ENCODE results near the gene SPATA31C2.
"Not testable (repeated sequence)": the region's sequence is repeated elsewhere in the genome, so short reads cannot be mapped to it uniquely, and the experiment has no call there.

The SPATA31C2 gene

GRCh38 chr9:88138375-88138774 is at the start of gene SPATA31C2:
SPATA31C2 (minus strand) TSS chr9:88138475; CDS start chr9:88138446, 29 bp downstream.
- POLR2A ChIA-PET (ENCODE audit: low non-redundant PET); CTCF ChIA-PET; H3K27ac ChIP-seq; DNase-seq (ENCODE audit: low spot score): not testable (repeated sequence)

DNA sequence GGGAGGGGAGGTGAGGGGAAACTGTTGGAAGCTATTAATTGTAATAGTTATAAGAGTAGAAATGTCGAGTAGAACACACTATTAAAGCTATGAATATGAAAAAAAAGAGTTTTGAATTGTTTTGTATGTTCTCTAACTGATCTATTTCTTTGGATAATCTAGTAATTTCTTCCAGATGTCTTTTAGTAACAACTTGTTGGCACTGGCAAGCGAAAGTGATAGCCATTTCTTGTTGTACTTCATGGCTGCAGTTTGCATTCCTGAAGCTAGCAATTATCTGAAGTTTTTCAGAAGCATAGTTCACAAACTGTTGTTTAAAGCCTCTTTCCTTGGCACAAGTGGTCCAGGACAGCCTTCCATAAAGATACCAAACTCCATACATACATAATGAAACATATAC is 49.4 kb upstream of the SPATA31C2 start:
- DNase-seq (ENCODE audit: low spot score): no peak
- no peak overlapping the region for H3K27ac ChIP-seq
- POLR2A ChIA-PET (ENCODE audit: low non-redundant PET): no interaction called here
- CTCF ChIA-PET: no interaction called here
- TF ChIP-seq CTCF (conservative IDR thresholded peaks at IDR 0.05; ENCODE audit: low read depth): no peak

GRCh38 chr9:88186495-88187110 is 48.3 kb upstream of the SPATA31C2 start:
- ChIA-PET CTCF (no interaction called here), POLR2A (ENCODE audit: low non-redundant PET) (no interaction called here)
- DNase-seq (ENCODE audit: low spot score): no peak
- H3K27ac ChIP-seq: no peak overlapping the region
- no peak for TF ChIP-seq CTCF (conservative IDR thresholded peaks at IDR 0.05; ENCODE audit: low read depth)

DNA sequence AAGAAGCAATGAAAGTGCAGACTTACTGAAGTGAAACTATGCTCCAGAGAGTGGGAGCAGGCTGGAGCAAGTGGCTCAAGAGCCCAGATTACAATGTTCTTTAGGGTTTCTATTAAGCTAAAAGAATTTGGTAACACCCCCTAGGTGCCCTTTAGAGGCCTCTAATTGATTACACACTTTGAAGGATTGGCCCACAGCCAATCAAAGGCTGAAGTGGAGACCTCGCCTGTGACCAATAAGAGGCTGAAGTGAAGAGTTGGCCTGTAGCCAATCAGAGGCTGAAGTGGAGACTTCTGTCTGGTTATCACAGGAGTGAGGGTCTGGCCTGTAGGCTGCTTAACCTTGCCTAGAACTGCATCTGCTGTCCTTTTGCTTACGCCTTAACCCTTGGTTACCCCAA is 46.7 kb upstream of the SPATA31C2 start:
- TF ChIP-seq CTCF (conservative IDR thresholded peaks at IDR 0.05; ENCODE audit: low read depth): no peak
- DNase-seq (ENCODE audit: low spot score): no peak
- CTCF ChIA-PET: interaction anchor here (0.7 kb wide), 1 partner anchor 1283 kb away, joined by 3 read pairs; no protein-coding TSS in a partner anchor
- H3K27ac ChIP-seq: no peak overlapping the region
- POLR2A ChIA-PET (ENCODE audit: low non-redundant PET): no interaction called here

- TF ChIP-seq CTCF (conservative IDR thresholded peaks at IDR 0.05; ENCODE audit: low read depth): no peak
- H3K27ac ChIP-seq: no peak overlapping the region
- ChIA-PET POLR2A (ENCODE audit: low non-redundant PET) (no interaction called here), CTCF (interaction anchor here (0.6 kb wide), 1 partner anchor 243 kb away, joined by 7 read pairs; no protein-coding TSS in a partner anchor)
- DNase-seq (ENCODE audit: low spot score): no peak
These were observed 45.7 kb upstream of the SPATA31C2 start for GRCh38 chr9:88183798-88184495.

GRCh38 chr9:88182501-88182900 is 44.2 kb upstream of the SPATA31C2 start:
- no peak for TF ChIP-seq CTCF (conservative IDR thresholded peaks at IDR 0.05; ENCODE audit: low read depth)
- ChIA-PET CTCF (interaction anchor here (0.7 kb wide), 1 partner anchor 411 kb away, joined by 4 read pairs; no protein-coding TSS in a partner anchor), POLR2A (ENCODE audit: low non-redundant PET) (no interaction called here)
- no peak for DNase-seq (ENCODE audit: low spot score)
- no peak overlapping the region for H3K27ac ChIP-seq

- H3K27ac ChIP-seq: no peak overlapping the region
- ChIA-PET POLR2A (ENCODE audit: low non-redundant PET) (no interaction called here), CTCF (no interaction called here)
- TF ChIP-seq CTCF (conservative IDR thresholded peaks at IDR 0.05; ENCODE audit: low read depth): no peak
- no peak for DNase-seq (ENCODE audit: low spot score)
These were observed 41.9 kb upstream of the SPATA31C2 start for GRCh38 chr9:88180081-88180765.
